DMS 273 treated with DMSO at 0.1 percent for 48 hours (cell line): ENCODE measurements around the gene UEVLD.
"Not testable (repeated sequence)": the region's sequence is repeated elsewhere in the genome, so short reads cannot be mapped to it uniquely, and the experiment has no call there.

Source experiments
- DNase-seq: peaks from one replicate; lab custom pipeline; 2025; lab: John Stamatoyannopoulos, UW

Gene UEVLD

DNA sequence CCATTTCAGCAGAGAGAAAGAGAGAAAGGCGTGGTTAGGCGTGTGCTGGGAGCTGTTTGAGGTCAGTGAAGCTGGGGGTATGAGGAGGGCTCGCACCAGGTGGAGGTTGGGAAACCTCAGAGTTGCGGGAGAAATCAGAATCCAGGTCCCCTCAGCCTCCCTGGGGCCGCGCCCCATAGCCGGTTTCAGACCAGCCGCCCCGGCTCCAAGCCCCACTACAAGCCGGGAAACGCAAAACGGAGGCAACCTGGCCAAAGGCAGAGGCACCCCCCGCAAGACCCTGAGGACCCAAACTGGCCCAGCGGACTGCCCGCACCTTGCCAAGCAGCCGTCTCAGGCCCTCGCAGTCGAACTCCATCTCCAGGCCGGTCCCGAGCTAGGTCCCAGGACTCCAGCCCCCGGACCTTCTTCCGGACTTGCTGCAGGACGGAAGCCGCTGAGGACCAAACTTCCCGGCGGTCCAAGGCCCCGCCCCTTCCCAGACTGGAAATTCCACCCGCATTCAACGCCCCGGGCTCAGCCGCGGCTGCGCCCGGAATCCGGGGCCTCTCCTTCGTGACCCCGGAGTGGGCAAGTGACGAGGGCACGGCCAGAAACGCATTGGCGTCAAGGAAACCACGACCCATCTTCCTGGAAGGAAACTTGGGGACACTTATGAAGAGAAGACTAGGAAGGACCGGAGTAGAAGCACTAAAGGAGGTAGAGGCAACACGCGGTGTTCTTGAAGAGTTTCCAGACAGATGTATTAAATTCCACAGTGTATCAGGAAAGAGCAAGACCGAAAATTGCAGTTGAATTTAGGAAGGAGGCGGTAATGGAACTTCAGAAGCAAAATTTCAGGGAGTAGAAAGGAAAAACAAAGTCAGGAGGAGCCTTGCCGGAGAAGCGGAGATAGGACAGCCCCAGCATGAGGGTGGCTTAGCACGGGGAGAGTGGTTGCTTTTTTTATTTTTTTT, at the start of gene UEVLD:
TSS of gene UEVLD (minus strand) at position 438 of the 956 bp plus-strand sequence. CDS start at position 358, 80 bp downstream.
- DNase-seq = no peak

GRCh38 chr11:18634140-18635032, 45.9 kb upstream of the UEVLD start, which contains the start of gene SPTY2D1:
SPTY2D1 (minus strand) TSS chr11:18634342; CDS start chr11:18634257, 85 bp downstream.
- DNase-seq = peak; percentile 92

DNA sequence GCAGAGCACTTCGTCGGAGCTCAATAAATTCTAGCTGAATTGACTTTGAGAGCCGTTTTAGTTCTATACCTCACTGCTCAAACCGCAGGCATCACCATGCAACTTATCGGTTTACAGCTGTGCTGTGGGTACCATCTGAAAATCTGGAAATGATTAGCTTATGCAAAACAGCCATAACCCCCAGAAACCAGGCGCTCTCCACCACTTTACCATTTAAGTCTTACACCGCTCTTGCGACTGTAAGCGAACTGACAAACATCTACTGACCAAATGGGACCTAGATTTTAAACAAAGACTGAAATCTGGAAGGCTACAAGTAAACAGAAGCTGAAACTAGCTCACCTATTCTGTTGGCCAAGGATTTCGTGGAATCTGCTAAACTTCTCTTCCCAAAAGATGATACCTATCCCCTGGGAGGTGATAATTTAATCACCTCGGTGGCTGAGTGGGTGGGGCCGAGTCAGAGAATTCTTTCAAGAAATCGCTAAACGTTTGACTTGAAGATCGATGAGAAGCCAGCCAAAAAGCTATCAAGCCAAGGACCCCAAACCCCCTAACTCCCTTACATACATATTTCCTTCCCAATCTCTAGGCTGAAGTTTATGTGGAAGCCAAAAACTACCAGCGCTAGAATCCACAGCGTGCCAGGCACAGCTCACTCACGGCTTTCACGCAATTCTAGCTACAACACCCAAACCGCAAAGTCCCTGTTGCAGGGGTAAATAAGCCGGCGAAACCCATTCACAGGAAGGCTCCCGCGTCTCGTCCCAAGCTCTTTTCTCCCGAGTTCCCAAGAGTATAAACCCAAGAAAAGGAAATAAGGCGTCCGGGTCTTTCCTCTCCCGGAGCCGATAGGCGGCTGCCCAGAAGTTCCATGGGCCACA, 45.0 kb upstream of the UEVLD start:
- no peak for DNase-seq

DNA sequence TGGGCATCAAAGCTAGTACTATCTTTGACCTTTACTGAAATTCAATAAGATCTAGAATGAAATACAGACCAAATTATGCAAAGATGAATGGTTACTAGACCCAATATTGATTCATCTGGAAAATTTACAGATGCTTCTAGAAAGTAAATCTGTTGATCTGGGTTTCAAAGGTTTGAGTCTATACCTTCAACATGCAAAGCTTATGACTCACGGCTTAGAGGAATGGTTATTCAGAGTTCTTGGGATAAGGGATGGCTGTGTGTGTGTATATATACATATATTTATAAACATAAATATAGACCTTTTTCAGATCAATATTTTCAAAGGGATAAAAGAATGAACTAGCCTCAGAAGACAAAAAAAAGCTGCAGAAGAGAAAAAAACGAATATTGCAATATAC, 44.3 kb upstream of the UEVLD start:
- no peak for DNase-seq

GRCh38 chr11:18624161-18624560, 35.6 kb upstream of the UEVLD start:
- no peak for DNase-seq

GRCh38 chr11:18623707-18624106, 35.2 kb upstream of the UEVLD start:
- DNase-seq = no peak

DNA sequence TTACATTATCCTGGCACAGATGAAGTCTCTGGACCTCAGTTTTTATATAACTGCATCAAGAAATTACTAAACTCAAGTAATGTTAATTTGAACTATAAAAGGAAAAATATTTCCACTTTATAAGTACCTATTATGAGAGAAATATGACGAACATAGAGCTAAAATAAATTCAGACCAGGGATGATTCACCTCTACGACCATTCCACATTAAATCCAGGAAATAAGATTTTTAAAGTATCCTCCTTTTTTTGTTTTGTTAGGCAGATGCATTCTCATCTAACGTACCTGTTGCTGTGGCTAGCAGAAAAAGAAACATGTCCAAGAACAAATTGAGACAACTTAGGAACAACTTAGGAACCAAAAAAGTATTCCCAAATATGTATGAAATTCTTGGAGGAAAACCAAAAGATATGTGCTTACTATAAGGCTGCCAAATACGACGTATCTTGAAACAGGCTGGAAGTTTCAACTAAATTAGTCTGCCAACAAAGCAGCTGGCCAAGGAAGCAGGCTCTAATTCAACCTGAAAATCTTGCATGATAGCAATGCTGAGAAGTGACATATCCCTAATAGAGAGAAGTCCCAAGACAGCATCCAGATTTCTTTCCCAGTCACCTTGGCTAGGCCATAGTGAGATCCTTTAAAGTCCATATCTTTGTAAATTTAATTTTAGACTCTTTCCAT, 29.9 kb upstream of the UEVLD start:
- DNase-seq = no peak

DNA sequence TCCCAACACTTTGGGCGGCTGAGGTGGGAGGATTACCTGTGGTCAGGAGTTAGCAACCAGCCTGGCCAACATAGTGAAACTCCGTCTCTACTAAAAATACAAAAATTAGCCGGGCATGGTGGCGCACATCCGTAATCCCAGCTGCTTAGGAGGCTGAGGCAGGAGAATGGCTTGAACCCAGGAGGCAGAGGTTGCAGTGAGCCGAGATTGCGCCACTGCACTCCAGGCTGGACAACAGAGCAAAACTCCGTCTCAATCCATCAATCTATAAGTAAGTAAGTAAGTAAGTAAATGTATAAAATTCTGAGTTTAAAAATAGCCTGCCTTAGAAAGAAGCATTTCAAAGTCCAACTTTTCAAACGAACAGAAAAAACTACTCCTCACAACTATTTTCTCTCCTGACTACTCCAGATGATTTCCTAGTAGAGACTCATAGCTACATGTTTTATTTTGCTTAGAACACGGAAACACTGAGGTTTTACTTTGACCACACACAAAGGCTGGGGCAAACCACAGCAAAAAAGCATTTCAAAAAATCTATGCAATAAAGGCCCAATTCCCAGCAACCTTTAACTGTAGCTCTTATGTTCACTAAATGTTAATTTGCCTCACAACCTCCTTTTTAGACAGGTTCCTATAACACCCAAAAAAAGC, 29.3 kb upstream of the UEVLD start:
- no peak for DNase-seq

GRCh38 chr11:18615628-18616392, 27.3 kb upstream of the UEVLD start:
- no peak for DNase-seq

DNA sequence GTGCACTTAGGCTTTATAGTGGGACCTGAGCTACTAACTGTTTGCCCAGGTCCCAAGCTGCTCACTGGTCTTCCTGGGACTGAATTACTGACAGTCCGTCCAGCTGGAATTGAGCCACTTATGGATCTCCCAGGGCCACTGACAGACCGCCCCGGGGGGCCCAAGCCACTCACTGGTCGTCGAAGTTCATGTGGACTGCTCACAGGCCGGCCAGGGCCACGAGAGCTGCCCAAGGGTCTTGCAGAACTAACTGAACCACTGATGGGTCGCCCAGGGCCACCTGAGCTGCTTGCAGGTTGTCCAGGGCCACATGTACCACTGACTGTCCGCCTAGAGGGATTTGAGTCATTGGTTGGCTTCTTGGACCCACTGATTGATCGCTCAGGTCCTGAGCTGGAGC, 26.1 kb upstream of the UEVLD start:
- no peak for DNase-seq

DNA sequence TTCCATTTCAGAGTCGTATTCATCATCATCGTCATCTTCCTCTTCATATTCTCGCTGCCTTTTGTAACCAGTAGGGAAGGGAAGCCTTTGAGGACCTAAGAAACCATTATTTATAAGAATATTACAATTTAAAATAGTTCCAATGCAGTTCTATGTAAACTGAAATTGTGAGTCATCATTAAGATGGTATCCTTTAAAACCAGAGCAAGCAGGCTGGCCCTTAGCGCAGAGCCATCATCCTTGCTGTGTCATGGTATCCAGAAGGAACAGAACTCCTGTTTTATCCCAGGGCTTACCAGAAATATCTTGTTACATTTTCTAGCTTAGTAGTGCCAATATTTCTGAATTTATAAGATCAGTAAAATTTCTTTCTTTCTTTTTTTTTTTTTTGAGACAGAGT, 23.9 kb upstream of the UEVLD start:
- no peak for DNase-seq

GRCh38 chr11:18611196-18611595, 22.7 kb upstream of the UEVLD start:
- no peak for DNase-seq

DNA sequence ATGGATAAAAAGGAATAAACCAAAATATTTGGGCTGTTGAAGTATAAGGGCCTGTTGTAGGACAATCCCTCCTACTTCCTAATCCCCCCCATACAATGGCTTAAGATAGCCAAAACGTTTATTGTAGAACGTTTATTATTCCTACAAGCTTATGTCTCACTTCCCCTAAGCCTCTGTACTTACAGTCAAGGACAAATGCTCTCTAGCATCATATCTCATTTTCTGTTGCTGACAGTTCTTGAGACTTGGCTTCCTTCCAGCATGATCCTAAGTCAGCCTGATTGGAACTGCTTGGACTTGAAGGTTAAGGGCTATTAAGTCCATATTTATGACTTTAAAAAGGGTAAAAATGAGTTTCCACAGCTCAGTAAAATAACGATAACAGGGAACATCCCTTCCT, 19.8 kb upstream of the UEVLD start:
- no peak for DNase-seq

DNA sequence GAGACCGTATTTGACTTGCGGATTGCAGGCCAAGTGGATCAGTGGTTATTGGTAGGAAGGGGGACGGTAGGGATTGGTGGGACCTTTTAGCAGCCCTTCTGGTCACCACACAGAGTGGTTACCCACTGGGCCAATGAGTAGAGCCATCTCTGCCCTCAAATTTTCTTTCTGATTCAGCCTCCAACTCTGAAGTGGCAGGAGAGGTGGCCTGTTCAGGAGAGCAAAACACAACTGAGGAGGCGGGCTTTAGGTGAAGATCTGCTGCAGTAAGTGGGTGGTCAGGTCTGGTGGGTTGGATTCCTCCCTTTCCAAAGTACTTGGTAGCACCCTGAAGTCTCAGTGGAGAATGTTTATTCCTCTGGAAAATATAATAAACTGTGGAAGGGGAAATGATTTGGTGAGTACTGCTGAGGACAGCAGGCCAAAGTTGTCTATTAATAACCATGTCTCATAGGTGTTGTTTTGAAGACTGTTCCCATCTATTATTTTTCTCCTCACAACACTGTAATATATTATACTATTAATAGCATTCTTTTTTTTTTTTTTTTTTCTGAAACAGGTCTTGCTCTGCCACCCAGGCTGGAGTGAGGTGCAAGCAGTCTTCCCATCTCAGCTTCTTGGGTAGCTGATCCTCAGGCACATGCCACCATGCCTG, 12.5 kb upstream of the UEVLD start:
- no peak for DNase-seq

DNA sequence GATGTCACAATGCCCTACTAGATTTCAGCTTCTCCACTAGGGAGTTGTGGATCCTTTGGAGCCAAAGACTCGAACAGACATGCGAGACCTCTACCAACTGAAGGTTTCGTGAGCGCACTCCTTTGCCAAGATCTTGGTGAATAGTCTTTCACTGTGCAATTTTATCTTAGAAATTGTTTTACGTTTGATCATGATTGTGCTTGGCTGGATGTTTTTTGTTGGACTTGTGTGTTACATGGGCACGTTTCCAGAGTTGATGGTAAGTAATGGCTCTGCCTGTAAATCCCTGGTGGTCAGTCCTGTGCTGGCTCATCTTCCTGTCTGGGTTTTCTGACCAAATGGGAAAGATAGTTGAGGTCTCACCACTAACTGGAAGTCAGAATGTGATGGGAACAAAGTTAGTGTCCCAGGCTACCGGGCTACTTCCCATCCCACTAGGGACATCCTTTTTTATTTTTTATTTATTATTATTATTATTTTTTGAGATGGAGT, 11.3 kb upstream of the UEVLD start, which contains the start of gene MISFA:
TSS of gene MISFA (plus strand) at position 51 of the 492 bp plus-strand sequence. CDS start at position 191, 140 bp downstream.
- no peak for DNase-seq

- no peak for DNase-seq
These were observed 6.6 kb upstream of the UEVLD start for GRCh38 chr11:18594999-18595749.

GRCh38 chr11:18594088-18594487, 5.6 kb upstream of the UEVLD start:
- not testable (repeated sequence) for DNase-seq

DNA sequence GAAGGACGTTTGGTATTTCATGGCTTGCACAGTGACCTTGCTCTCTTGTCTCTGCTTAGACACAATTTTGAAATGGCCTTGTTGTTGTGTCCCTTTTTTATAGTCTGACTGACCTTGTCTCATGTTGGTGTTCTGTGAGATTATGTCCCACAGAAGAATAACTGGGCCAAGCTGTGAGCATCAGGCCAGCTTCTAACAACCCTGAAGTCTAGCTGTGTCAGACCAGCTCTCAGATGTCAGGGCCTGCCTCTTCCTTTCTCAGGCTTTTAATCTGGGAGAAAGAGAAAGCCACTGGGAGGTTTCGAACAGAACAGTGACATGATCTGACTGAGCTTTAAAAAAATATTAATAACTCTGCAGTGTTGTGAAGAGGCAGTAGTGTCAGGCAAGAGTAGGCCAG, 2.0 kb upstream of the UEVLD start:
- no peak for DNase-seq
